Left lung (tissue), 10 donors: ENCODE results near the gene PMPCA. TPM values are rescaled to one million over a fixed set of nuclear protein-coding genes. Genes with fewer than 3 reads are reported as not detected.

ENCODE experiments used
- ATAC-seq: fragments of 200-7000 bp; cut with Tn5 transposase; one replicate; pipeline ENCODE4 v1.9.1; 2020; ENCODE audit warnings: moderate library complexity
- DNase-seq, 4 donors: peaks; one replicate each; pipeline ENCODE4 v3.0.0-alpha.2; 2013 to 2020
- H3K27ac ChIP-seq, 2 donors: fragments of 200-600 bp; sonication (generic) in 1 of 2; one replicate each; pipeline versions ENCODE4 v1.5.0 to v1.8.0; 2020 to 2021
- H3K27me3 ChIP-seq, 2 donors: fragments of 200-600 bp; sonication (generic) in 1 of 2; one replicate each; pipeline versions ENCODE4 v1.5.0 to v1.8.0; 2020 to 2021
- H3K36me3 ChIP-seq, 2 donors: fragments of 200-600 bp; sonication (generic) in 1 of 2; one replicate each; pipeline versions ENCODE4 v1.5.0 to v1.8.0; 2020 to 2021
- H3K4me1 ChIP-seq, 2 donors: fragments of 200-600 bp; one replicate each; pipeline ENCODE4 v1.8.0; 2021
- H3K4me3 ChIP-seq, 2 donors: fragments of 200-600 bp; sonication (generic) in 1 of 2; one replicate each; pipeline versions ENCODE4 v1.5.0 to v1.8.0; 2020 to 2021; ENCODE audit warnings: mild to moderate bottlenecking in 1 of 2
- H3K9me3 ChIP-seq, 2 donors: fragments of 200-600 bp; sonication (generic) in 1 of 2; one replicate each; pipeline versions ENCODE4 v1.5.0 to v1.8.0; 2020 to 2021
- intact Hi-C, 2 donors: fragments of 100-400 bp; cut with DNase I; formaldehyde crosslinking; loops; one replicate each; pipeline versions ENCODE4 v1.11.2 to v1.14.2; 2022
- polyA plus RNA-seq, 6 donors: library from polyadenylated mRNA; unstranded; fragments of 120-200 nt; gene quantifications; one replicate each; pipeline ENCODE4 v1.2.1, GENCODE V29; 2013; ENCODE audit not compliant: insufficient read length in 6 of 6
- total RNA-seq, 2 donors: library from RNA; stranded (reverse); fragmentation: NEBNext Ultra II Directional; extraction: Animal tissue kit (Norgen Biotek cat#: 25700); gene quantifications; one replicate each; pipeline ENCODE4 v1.2.1, GENCODE V29; 2021
- TF ChIP-seq, protein P1 (sequence below), 2 donors: fragments of 200-600 bp; sonication (generic) in 1 of 2; IDR thresholded peaks; one replicate each; pipeline versions ENCODE4 v1.5.0 to v1.8.0; 2021; ENCODE audit warnings: antibody characterized with exemption in 2 of 2
- donor health status: DM: no; HTN: yes; CAD: no.
- donor health status: DM: no; HTN: no; CAD: no.

PMPCA gene
- total and polyA plus RNA-seq, 8 donors = 44.7 to 59.5 (median 53.1) TPM

GRCh38 chr9:136429075-136429628 is 18.7 kb downstream of the PMPCA start:
- H3K9me3 ChIP-seq = no peaks in the 10 kb centered on the region
- peaks cover 0 to 73% of the 10 kb centered on the region in 2 donors for H3K36me3 ChIP-seq
- H3K27ac ChIP-seq = no peak overlapping the region
- H3K27me3 ChIP-seq = no peaks in the 10 kb centered on the region
- ATAC-seq (no peak), DNase-seq (no peak)
- H3K4me1 ChIP-seq = no peaks in the 10 kb centered on the region
- intact Hi-C loops = no loop called here
- H3K4me3 ChIP-seq = no peak overlapping the region
- TF ChIP-seq, protein P1, sequence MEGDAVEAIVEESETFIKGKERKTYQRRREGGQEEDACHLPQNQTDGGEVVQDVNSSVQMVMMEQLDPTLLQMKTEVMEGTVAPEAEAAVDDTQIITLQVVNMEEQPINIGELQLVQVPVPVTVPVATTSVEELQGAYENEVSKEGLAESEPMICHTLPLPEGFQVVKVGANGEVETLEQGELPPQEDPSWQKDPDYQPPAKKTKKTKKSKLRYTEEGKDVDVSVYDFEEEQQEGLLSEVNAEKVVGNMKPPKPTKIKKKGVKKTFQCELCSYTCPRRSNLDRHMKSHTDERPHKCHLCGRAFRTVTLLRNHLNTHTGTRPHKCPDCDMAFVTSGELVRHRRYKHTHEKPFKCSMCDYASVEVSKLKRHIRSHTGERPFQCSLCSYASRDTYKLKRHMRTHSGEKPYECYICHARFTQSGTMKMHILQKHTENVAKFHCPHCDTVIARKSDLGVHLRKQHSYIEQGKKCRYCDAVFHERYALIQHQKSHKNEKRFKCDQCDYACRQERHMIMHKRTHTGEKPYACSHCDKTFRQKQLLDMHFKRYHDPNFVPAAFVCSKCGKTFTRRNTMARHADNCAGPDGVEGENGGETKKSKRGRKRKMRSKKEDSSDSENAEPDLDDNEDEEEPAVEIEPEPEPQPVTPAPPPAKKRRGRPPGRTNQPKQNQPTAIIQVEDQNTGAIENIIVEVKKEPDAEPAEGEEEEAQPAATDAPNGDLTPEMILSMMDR (IDR thresholded peaks at IDR 0.05) = no peak

GRCh38 chr9:136429683-136430491 is 19.4 kb downstream of the PMPCA start:
- Histone ChIP-seq H3K9me3 (no peaks in the 10 kb centered on the region), H3K4me3 (no peak overlapping the region), H3K27ac (no peak overlapping the region), H3K4me1 (no peaks in the 10 kb centered on the region), H3K36me3 (peaks cover 0 to 66% of the 10 kb centered on the region in 2 donors), H3K27me3 (no peaks in the 10 kb centered on the region)
- TF ChIP-seq, protein P1 (IDR thresholded peaks at IDR 0.05) = no peak
- intact Hi-C loops = no loop called here
- no peak for ATAC-seq
- DNase-seq = no peak

- Histone ChIP-seq H3K4me1 (no peaks in the 10 kb centered on the region), H3K27me3 (no peaks in the 10 kb centered on the region), H3K36me3 (peaks cover 0 to 65% of the 10 kb centered on the region in 2 donors), H3K4me3 (no peak overlapping the region), H3K27ac (no peak overlapping the region), H3K9me3 (no peaks in the 10 kb centered on the region)
- no peak for ATAC-seq
- DNase-seq = peak in 1 of 4 donors; percentile 66
- TF ChIP-seq, protein P1 (IDR thresholded peaks at IDR 0.05) = no peak
- intact Hi-C loops = no loop called here
Observed at GRCh38 chr9:136430588-136431234, 20.3 kb downstream of the PMPCA start.

DNA sequence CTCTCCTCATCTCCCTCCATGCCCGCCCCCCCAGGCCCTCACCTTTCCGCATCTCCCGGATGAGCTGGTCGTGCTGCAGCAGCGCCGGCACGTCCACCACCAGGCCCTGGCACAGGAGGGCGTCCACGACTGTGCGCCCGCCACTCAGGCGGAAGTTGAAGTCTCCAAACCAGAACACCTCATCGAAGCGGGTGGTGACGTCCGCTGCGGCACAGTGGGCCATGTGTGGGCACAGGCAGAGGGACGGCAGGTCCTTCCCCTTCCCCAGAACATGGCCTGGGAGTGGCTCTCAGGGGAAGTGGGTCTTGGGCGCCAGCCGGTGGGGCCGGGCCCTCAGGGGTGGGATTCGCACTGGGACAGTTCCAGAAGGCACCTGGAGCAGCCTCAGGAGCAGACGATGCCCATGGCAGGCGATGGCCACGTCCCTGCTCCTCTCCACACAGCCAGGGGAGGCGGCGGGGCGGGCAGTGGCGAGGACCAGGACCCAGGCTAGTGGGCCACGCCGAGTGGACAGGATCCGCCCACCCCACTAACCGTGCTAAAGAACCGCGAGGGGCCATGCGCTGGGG is 21.4 kb downstream of the PMPCA start:
- Histone ChIP-seq H3K36me3 (peaks cover 0 to 60% of the 10 kb centered on the region in 2 donors), H3K27me3 (no peaks in the 10 kb centered on the region), H3K4me3 (no peak overlapping the region), H3K9me3 (no peaks in the 10 kb centered on the region), H3K27ac (no peak overlapping the region), H3K4me1 (peaks cover 0 to 7% of the 10 kb centered on the region in 2 donors)
- TF ChIP-seq, protein P1 (IDR thresholded peaks at IDR 0.05) = no peak
- DNase-seq (peak in 1 of 4 donors; percentile 73), ATAC-seq (no peak)
- intact Hi-C loops = no loop called here

GRCh38 chr9:136432591-136432990 is 22.1 kb downstream of the PMPCA start:
- DNase-seq (peak in 1 of 4 donors; percentile 68), ATAC-seq (no peak)
- Histone ChIP-seq H3K36me3 (peaks cover 0 to 57% of the 10 kb centered on the region in 2 donors), H3K4me3 (no peak overlapping the region), H3K27me3 (no peaks in the 10 kb centered on the region), H3K27ac (no peak overlapping the region), H3K4me1 (peaks cover 7 to 14% of the 10 kb centered on the region in 2 donors), H3K9me3 (no peaks in the 10 kb centered on the region)
- TF ChIP-seq, protein P1 (IDR thresholded peaks at IDR 0.05) = no peak
- intact Hi-C loops = no loop called here
